CD14-positive monocyte (primary cell): ENCODE data around the gene IGF2BP1. TPM values are rescaled to one million over a fixed set of nuclear protein-coding genes. Genes with fewer than 3 reads are reported as not detected.

Source experiments
- DNase-seq, 3 donors: peaks; one replicate each; pipeline ENCODE4 v3.0.0-alpha.2; 2011 to 2022
- H2AFZ ChIP-seq: 2 replicates; pipeline ENCODE4 v1.6.0; 2012; ENCODE audit warnings: mild to moderate bottlenecking, low read depth, low read length, inconsistent platforms; ENCODE audit not compliant: insufficient read depth, poor library complexity, severe bottlenecking
- H3K27ac ChIP-seq, 2 donors: 1 replicate in 1 of 2; 2 replicates in 1 of 2; pipeline ENCODE4 v1.5.1; 2012 to 2013; ENCODE audit warnings: low read length in 2 of 2, control low read depth in 1 of 2, inconsistent platforms in 1 of 2, low read depth in 1 of 2, mild to moderate bottlenecking in 1 of 2
- H3K27me3 ChIP-seq, 2 donors: one replicate each; pipeline versions ENCODE4 v1.6.0 to v1.6.1; 2011 to 2013; ENCODE audit warnings: low read length in 2 of 2; ENCODE audit not compliant: control insufficient read depth in 2 of 2, insufficient read depth in 2 of 2
- H3K36me3 ChIP-seq, 2 donors: replicated peaks in 1 of 2; 1 replicate in 1 of 2; 2 replicates in 1 of 2; pipeline versions ENCODE4 v1.5.1 to v1.6.1; 2012 to 2013; ENCODE audit warnings: low read length in 2 of 2, control low read depth in 1 of 2, inconsistent platforms in 1 of 2, mild to moderate bottlenecking in 1 of 2; ENCODE audit not compliant: insufficient read depth in 2 of 2, control insufficient read depth in 1 of 2
- H3K4me1 ChIP-seq, 2 donors: 1 replicate in 1 of 2; 2 replicates in 1 of 2; pipeline versions ENCODE4 v1.5.1 to v1.6.1; 2012 to 2013; ENCODE audit warnings: low read length in 2 of 2, control low read depth in 1 of 2, inconsistent platforms in 1 of 2, mild to moderate bottlenecking in 1 of 2, moderate library complexity in 1 of 2; ENCODE audit not compliant: insufficient read depth in 2 of 2, control insufficient read depth in 1 of 2
- H3K4me2 ChIP-seq: replicated peaks from 2 replicates; pipeline ENCODE3; 2012; ENCODE audit warnings: low read length, moderate library complexity, mild to moderate bottlenecking; ENCODE audit not compliant: poor library complexity, severe bottlenecking; ENCODE audit errors: extremely low read depth
- H3K4me3 ChIP-seq, 3 experiments: fragments of 200-600 bp in 1 of 3; sonication (generic) in 1 of 3; replicated peaks in 1 of 3; 1 replicate in 2 of 3; 2 replicates in 1 of 3; pipeline ENCODE4 v1.5.1; 2011 to 2013; ENCODE audit warnings: low read length in 3 of 3, mild to moderate bottlenecking in 3 of 3, control low read depth in 2 of 3, low read depth in 2 of 3, inconsistent platforms in 1 of 3, moderate library complexity in 1 of 3
- H3K79me2 ChIP-seq: 2 replicates; pipeline ENCODE4 v1.6.0; 2012; ENCODE audit warnings: mild to moderate bottlenecking, control low read depth, inconsistent platforms, low read length, moderate library complexity; ENCODE audit not compliant: insufficient read depth
- H3K9ac ChIP-seq: 2 replicates; pipeline ENCODE4 v1.6.0; 2017; ENCODE audit warnings: low read length, mild to moderate bottlenecking; ENCODE audit not compliant: insufficient read depth, poor library complexity, severe bottlenecking
- H3K9me3 ChIP-seq, 2 donors: replicated peaks in 1 of 2; 1 replicate in 1 of 2; 2 replicates in 1 of 2; pipeline versions ENCODE4 v1.5.1 to v1.6.1; 2012 to 2013; ENCODE audit warnings: low read length in 2 of 2, control low read depth in 1 of 2; ENCODE audit not compliant: control insufficient read depth in 1 of 2, insufficient read depth in 1 of 2
- H4K20me1 ChIP-seq: 2 replicates; pipeline ENCODE4 v1.6.0; 2012; ENCODE audit warnings: mild to moderate bottlenecking, low read length, control low read depth, moderate library complexity; ENCODE audit not compliant: insufficient read depth
- H3K27ac Mint-ChIP-seq, 7 donors: one replicate each; pipeline ENCODE4 v1.8.0; 2020; ENCODE audit warnings: mild to moderate bottlenecking in 7 of 7, mixed read lengths in 7 of 7, moderate library complexity in 6 of 7, inconsistent platforms in 2 of 7
- H3K27me3 Mint-ChIP-seq, 3 donors: one replicate each; pipeline ENCODE4 v1.8.0; 2021 to 2022; ENCODE audit warnings: low read depth in 3 of 3, mild to moderate bottlenecking in 3 of 3, mixed read lengths in 3 of 3, moderate library complexity in 3 of 3, inconsistent platforms in 1 of 3
- H3K36me3 Mint-ChIP-seq, 2 donors: one replicate each; pipeline ENCODE4 v1.8.0; 2020; ENCODE audit warnings: mixed read lengths in 2 of 2, inconsistent platforms in 1 of 2, mild to moderate bottlenecking in 1 of 2
- H3K4me1 Mint-ChIP-seq: one replicate; pipeline ENCODE4 v1.8.0; 2020; ENCODE audit warnings: mild to moderate bottlenecking, mixed read lengths
- H3K4me3 Mint-ChIP-seq, 2 donors: one replicate each; pipeline ENCODE4 v1.8.0; 2020; ENCODE audit warnings: mild to moderate bottlenecking in 2 of 2, mixed read lengths in 2 of 2, moderate library complexity in 1 of 2
- H3K9me3 Mint-ChIP-seq, 7 donors: one replicate each; pipeline ENCODE4 v1.8.0; 2020 to 2022; ENCODE audit warnings: mixed read lengths in 7 of 7, mild to moderate bottlenecking in 6 of 7, moderate library complexity in 6 of 7, inconsistent platforms in 2 of 7
- WGBS: methylation state at CpG from one replicate; pipeline ENCODE4 v1.1.5; 2013; ENCODE audit warnings: missing lambda C conversion rate; ENCODE audit not compliant: insufficient coverage; 5-methylcytosine and 5-hydroxymethylcytosine counted together
- intact Hi-C, 2 donors: fragments of 100-400 bp; cut with micrococcal nuclease; formaldehyde crosslinking; loops; one replicate each; pipeline versions ENCODE4 v1.15.0 to v1.15.1; 2023
- polyA plus RNA-seq, 3 donors: library from polyadenylated mRNA; depleted of rRNA in 1 of 3; unstranded in 2 of 3; stranded (reverse) in 1 of 3; fragments of 300-500 nt in 2 of 3; fragments of >200 nt in 1 of 3; fragmentation: Illumina TruSeq in 2 of 3; gene quantifications; 1 replicate in 2 of 3; 2 replicates in 1 of 3; pipeline ENCODE4 v1.2.3, GENCODE V29; 2012 to 2021
- TF ChIP-seq, protein P1 (sequence below): fragments of 200-600 bp; IDR thresholded peaks from one replicate; pipeline ENCODE4 v1.8.0; 2022; ENCODE audit warnings: antibody characterized with exemption, mild to moderate bottlenecking

IGF2BP1 gene
- polyA plus RNA-seq, 3 donors, result not detected

DNA sequence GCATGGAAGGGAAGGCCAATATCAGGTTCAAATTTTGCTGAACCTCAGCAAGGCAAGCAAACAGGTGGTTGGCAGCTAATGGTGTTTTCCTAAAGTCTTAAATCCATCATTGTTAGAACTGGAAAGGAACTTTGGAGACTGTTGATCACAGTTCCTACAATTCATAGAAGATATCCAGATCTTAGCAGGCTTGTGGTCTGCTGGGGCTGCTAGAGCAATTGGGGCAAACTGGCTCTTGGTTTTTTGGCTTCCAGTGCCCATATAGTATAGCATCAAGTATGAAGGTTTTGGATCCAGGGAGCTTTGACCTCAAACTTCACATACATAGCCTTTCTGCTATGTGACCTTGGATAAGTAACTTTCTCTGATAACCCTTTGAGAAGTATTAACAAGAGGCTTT lies 49.7 kb downstream of the IGF2BP1 start:
- Histone ChIP-seq H3K9ac (no peak overlapping the region), H2AFZ (no peak overlapping the region), H3K9me3 (no peaks in the 10 kb centered on the region), H3K36me3 (no peaks in the 10 kb centered on the region), H3K27me3 (peaks cover 0 to 3% of the 10 kb centered on the region in 2 donors), H3K4me3 (no peak overlapping the region), H4K20me1 (no peaks in the 10 kb centered on the region), H3K4me1 (no peaks in the 10 kb centered on the region), H3K27ac (no peak overlapping the region), H3K79me2 (no peaks in the 10 kb centered on the region), H3K4me2 (no peak overlapping the region)
- intact Hi-C loops, result no loop called here
- no peaks in the 10 kb centered on the region for H3K36me3 Mint-ChIP-seq
- H3K4me3 Mint-ChIP-seq, result no peak overlapping the region
- no peak overlapping the region for H3K27ac Mint-ChIP-seq
- H3K27me3 Mint-ChIP-seq, result peaks cover 4 to 13% (median 6%) of the 10 kb centered on the region in 3 donors
- no peak for DNase-seq
- H3K9me3 Mint-ChIP-seq, result no peaks in the 10 kb centered on the region
- no peaks in the 10 kb centered on the region for H3K4me1 Mint-ChIP-seq
- TF ChIP-seq, protein P1, sequence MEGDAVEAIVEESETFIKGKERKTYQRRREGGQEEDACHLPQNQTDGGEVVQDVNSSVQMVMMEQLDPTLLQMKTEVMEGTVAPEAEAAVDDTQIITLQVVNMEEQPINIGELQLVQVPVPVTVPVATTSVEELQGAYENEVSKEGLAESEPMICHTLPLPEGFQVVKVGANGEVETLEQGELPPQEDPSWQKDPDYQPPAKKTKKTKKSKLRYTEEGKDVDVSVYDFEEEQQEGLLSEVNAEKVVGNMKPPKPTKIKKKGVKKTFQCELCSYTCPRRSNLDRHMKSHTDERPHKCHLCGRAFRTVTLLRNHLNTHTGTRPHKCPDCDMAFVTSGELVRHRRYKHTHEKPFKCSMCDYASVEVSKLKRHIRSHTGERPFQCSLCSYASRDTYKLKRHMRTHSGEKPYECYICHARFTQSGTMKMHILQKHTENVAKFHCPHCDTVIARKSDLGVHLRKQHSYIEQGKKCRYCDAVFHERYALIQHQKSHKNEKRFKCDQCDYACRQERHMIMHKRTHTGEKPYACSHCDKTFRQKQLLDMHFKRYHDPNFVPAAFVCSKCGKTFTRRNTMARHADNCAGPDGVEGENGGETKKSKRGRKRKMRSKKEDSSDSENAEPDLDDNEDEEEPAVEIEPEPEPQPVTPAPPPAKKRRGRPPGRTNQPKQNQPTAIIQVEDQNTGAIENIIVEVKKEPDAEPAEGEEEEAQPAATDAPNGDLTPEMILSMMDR, result no peak

- peaks cover 0 to 15% (median 4%) of the 10 kb centered on the region in 3 donors for H3K27me3 Mint-ChIP-seq
- Histone ChIP-seq H3K27ac (no peak overlapping the region), H3K79me2 (no peaks in the 10 kb centered on the region), H3K27me3 (peaks cover 0 to 3% of the 10 kb centered on the region in 2 donors), H2AFZ (no peak overlapping the region), H4K20me1 (no peaks in the 10 kb centered on the region), H3K9ac (no peak overlapping the region), H3K36me3 (no peaks in the 10 kb centered on the region), H3K4me3 (no peak overlapping the region), H3K4me1 (no peaks in the 10 kb centered on the region), H3K9me3 (no peaks in the 10 kb centered on the region), H3K4me2 (no peak overlapping the region)
- no peak overlapping the region for H3K4me3 Mint-ChIP-seq
- H3K36me3 Mint-ChIP-seq, result no peaks in the 10 kb centered on the region
- no peak for DNase-seq
- H3K27ac Mint-ChIP-seq, result no peak overlapping the region
- no peaks in the 10 kb centered on the region for H3K9me3 Mint-ChIP-seq
- H3K4me1 Mint-ChIP-seq, result no peaks in the 10 kb centered on the region
- TF ChIP-seq, protein P1, result no peak
- 91% methylated on average over 7 of the region's 11 CpGs for WGBS
- intact Hi-C loops, result no loop called here
Measured at GRCh38 chr17:49049265-49049664, 52.1 kb downstream of the IGF2BP1 start.
